GM18498 (cell line): Measurements from ENCODE around the gene CACNA1C.
A peak's percentile ranks its signal among the peaks of the same experiment; 100 is the strongest.

Source experiments
- ATAC-seq: cut with Tn5 transposase; IDR thresholded peaks from one replicate; pipeline ENCODE4 v1.9.1; 2021; ENCODE audit warnings: mild to moderate bottlenecking, moderate library complexity; ENCODE audit not compliant: unreplicated experiment

CACNA1C gene

GRCh38 chr12:2034633-2035430 is 18.0 kb upstream of the CACNA1C start:
- peak; percentile 79 for ATAC-seq

DNA sequence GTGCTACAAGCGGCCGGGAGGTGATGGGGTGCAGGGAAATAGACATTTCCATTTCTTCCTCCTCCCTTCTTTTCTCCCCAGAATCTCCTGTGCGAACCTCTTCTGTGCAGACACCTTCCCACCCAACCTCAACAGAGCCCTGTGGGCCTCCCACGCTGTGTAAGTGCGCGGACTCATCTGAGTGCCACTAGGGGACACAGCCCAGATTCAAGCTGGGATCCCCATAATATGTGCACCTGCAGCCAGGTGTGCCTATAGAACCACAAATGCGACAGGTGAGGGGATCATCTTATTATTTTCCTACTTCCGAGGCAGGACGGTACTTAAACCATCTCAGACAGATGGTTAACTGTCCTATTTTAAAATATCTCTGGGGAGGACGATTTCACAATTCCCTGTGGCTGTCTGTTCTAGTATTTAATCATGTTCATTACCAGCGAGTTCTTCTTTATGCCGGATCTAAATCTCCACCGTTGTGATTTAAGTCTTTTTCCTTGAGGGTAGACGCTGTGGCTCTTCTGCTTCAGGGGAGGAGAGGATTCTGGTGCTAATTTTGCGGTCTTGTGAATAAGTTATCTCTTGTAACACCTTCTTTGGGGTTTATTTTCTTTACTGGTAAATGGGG is 17.2 kb upstream of the CACNA1C start:
- ATAC-seq: no peak

GRCh38 chr12:2039034-2039433 is 13.8 kb upstream of the CACNA1C start:
- no peak for ATAC-seq

GRCh38 chr12:2043054-2043453 is 9.7 kb upstream of the CACNA1C start:
- no peak for ATAC-seq

- no peak for ATAC-seq
Observed at GRCh38 chr12:2044165-2044564, 8.6 kb upstream of the CACNA1C start.

- no peak for ATAC-seq
Observed at GRCh38 chr12:2046957-2047356, 5.8 kb upstream of the CACNA1C start.

DNA sequence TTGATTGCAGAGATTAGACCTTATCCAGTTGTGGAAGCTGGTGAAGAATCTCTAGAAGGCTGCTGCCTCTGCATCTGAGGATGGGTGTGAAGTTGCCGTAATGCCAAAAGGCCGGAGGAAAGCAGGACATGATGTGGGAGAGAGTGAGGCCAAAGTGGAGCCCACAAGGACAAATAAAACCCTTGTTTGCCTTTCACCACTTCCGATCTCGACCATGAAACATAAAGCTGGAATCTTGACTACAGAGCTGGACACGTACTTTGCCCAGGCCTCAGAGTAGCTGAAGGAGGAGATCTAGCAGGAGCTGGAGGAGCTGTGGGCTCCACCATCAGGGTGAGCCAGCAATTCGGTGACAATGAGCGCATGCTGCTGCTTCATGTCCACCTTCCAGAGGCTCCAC is 5.0 kb upstream of the CACNA1C start:
- no peak for ATAC-seq

- ATAC-seq: no peak
Observed at GRCh38 chr12:2049604-2050540, 2.9 kb upstream of the CACNA1C start.

GRCh38 chr12:2051700-2052621 is 826 bp upstream of the CACNA1C start:
- ATAC-seq: no peak

GRCh38 chr12:2053691-2054090 is 904 bp downstream of the CACNA1C start:
- no peak for ATAC-seq

- ATAC-seq: no peak
Observed at GRCh38 chr12:2054091-2055018, 1.6 kb downstream of the CACNA1C start.

GRCh38 chr12:2057041-2057794 is 4.4 kb downstream of the CACNA1C start:
- no peak for ATAC-seq

- no peak for ATAC-seq
Observed at GRCh38 chr12:2057795-2058408, 5.1 kb downstream of the CACNA1C start.

DNA sequence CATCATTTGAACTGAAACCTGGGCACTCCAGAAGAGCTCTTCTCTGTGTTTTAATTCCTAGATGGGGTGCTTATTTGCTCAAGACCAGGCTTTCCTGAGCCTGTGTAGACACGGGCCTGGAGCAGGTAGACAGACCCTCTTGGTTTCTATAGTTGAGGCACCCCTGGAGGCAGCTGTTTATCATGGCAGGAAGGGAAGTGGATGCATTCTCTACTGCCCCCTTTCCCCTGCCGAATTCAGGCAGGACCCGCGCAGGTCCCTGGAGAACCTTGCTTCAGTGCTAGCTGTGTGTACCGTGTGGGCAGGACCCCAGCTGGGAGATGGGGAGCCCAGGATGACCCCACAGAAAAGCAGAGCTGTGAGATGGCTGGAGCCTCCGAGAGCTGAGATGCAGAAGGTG is 6.0 kb downstream of the CACNA1C start:
- no peak for ATAC-seq

GRCh38 chr12:2061402-2061801 is 8.6 kb downstream of the CACNA1C start:
- no peak for ATAC-seq

DNA sequence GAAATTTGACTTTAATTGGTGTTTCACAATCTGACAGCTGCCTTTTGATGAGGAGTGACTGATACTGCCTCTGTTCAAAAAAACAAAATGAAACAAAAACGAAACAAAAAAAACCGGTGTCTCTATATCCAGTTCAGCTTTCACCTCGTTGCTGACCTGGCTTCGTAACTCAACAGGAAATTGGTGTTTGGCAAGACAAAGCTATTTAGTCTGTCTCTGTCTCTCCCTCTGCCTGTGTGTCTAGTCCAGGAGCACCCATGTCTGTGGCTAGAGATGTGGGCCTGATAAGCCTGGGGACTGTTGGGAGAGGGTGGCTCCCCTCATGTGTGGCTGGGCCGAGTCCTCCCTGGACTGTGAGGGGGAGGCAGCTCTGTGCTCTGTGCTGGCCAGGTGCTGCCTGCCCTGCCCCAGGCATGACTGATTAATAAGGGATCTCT is 11.3 kb downstream of the CACNA1C start:
- ATAC-seq: no peak

DNA sequence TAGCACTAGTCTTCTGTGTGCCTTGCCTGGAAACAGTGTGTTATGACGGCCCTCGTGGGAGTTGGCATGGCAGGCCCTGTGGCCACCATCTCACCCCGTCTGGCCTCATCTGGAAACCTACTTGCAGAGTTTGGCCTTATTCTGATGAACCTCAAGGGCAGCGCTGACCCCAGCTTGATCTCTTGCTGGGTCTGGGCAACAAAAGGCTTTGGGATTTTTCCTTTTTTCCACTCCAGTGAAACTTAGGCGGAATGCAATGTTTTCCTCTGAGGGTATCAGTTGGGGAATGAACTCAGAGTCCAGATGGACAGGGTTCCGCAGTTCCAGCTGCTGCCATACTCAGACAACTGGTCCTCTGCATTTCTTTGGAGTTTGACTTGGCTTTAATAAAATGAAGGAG is 15.9 kb downstream of the CACNA1C start:
- ATAC-seq: no peak

DNA sequence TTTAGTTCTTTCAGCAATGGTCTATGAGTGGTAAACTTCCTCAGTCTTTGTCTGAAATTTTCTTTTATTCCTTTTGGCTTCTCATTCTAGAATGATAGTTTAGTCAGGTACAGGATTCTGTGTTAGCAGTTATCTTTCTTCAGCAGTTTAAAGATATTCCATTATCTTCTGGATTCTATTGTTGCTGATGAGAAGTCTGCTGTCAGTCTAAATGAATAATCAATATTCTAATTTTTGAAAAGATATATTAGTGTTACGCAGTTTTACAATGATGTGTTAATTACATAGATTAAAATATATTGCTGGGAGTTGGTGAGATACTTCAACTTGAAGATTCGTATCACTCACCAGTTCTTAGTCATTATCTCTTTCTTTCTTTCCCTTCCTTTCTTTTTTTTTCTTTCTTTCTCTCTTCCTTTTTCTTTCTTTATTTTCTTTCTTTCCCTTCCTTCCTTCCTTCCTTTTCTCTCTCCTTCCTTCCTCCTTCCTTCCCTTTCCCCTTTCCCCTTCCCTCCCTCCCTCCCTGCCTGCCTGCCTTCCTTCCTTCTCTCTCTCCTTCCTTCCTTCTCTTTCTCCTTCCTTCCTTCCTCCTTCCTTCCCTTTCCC is 17.8 kb downstream of the CACNA1C start:
- no peak for ATAC-seq
